ENCODE measurements around the gene TPI1.

The TPI1 gene

GRCh38 chr12:6828781-6829535 lies 38.4 kb upstream of the TPI1 start:
- peak in 1 of 2 donors; percentile 35 for DNase-seq (ENCODE audit: low read depth in 2 of 2)

GRCh38 chr12:6829536-6830220 lies 37.7 kb upstream of the TPI1 start:
- no peak for DNase-seq (ENCODE audit: low read depth in 2 of 2)

GRCh38 chr12:6830286-6830890 lies 36.9 kb upstream of the TPI1 start:
- DNase-seq (ENCODE audit: low read depth in 2 of 2), result no peak

- no peak for DNase-seq (ENCODE audit: low read depth in 2 of 2)
These were observed 36.3 kb upstream of the TPI1 start for GRCh38 chr12:6830999-6831398.

- DNase-seq (ENCODE audit: low read depth in 2 of 2), result no peak
These were observed 35.8 kb upstream of the TPI1 start for GRCh38 chr12:6831450-6831995.

- no peak for DNase-seq (ENCODE audit: low read depth in 2 of 2)
These were observed 35.2 kb upstream of the TPI1 start for GRCh38 chr12:6832125-6832524.

- no peak for DNase-seq (ENCODE audit: low read depth in 2 of 2)
These were observed 34.0 kb upstream of the TPI1 start for GRCh38 chr12:6833189-6833890.

- no peak for DNase-seq (ENCODE audit: low read depth in 2 of 2)
These were observed 33.1 kb upstream of the TPI1 start for GRCh38 chr12:6834254-6834653.

GRCh38 chr12:6834873-6835272 lies 32.5 kb upstream of the TPI1 start:
- no peak for DNase-seq (ENCODE audit: low read depth in 2 of 2)

- no peak for DNase-seq (ENCODE audit: low read depth in 2 of 2)
These were observed 30.5 kb upstream of the TPI1 start for GRCh38 chr12:6836851-6837250.

- DNase-seq (ENCODE audit: low read depth in 2 of 2), result no peak
These were observed 29.8 kb upstream of the TPI1 start for GRCh38 chr12:6837370-6838060.

GRCh38 chr12:6838854-6839253 lies 28.5 kb upstream of the TPI1 start:
- DNase-seq (ENCODE audit: low read depth in 2 of 2), result no peak

- no peak for DNase-seq (ENCODE audit: low read depth in 2 of 2)
These were observed 27.7 kb upstream of the TPI1 start for GRCh38 chr12:6839482-6840201.

- no peak for DNase-seq (ENCODE audit: low read depth in 2 of 2)
These were observed 27.0 kb upstream of the TPI1 start for GRCh38 chr12:6840330-6840729.

- DNase-seq (ENCODE audit: low read depth in 2 of 2), result no peak
These were observed 26.4 kb upstream of the TPI1 start, which contains the start of gene GNB3 for GRCh38 chr12:6840761-6841515. TSS of gene GNB3 (plus strand) at chr12:6840925. CDS start at chr12:6841288, 363 bp downstream.

GRCh38 chr12:6842075-6842474 lies 25.3 kb upstream of the TPI1 start:
- no peak for DNase-seq (ENCODE audit: low read depth in 2 of 2)

- no peak for DNase-seq (ENCODE audit: low read depth in 2 of 2)
These were observed 24.0 kb upstream of the TPI1 start for GRCh38 chr12:6843118-6843902.

- DNase-seq (ENCODE audit: low read depth in 2 of 2), result no peak
These were observed 21.9 kb upstream of the TPI1 start for GRCh38 chr12:6845395-6845794.

- no peak for DNase-seq (ENCODE audit: low read depth in 2 of 2)
These were observed 20.9 kb upstream of the TPI1 start for GRCh38 chr12:6846316-6846869.
